NCI-H2081 treated with DMSO at 0.1 percent for 48 hours (cell line): Measurements from ENCODE around the gene OBI1.

Source experiments
- DNase-seq: peaks from one replicate; lab custom pipeline; 2025; lab: John Stamatoyannopoulos, UW

OBI1 gene

DNA sequence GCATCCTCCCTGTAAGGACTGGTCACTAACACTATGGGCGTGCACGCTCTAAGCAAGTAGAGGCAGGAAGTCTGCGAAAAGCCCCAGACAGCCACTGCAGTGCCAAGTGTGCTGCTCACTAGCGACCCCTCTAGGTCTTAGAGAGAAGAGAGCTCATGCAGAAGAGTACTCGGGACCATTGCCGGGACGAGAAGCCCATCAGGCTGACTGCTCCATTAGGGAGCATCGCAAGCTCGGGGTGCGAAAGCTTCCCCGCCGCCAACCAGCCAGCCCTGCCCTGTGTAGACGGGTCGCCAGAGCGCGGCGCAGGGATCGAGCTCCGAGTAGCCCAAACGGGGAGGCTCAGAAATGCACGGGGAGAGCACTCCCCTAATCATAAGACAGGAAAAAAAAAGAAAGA, 72.2 kb downstream of the OBI1 start:
- no peak for DNase-seq

DNA sequence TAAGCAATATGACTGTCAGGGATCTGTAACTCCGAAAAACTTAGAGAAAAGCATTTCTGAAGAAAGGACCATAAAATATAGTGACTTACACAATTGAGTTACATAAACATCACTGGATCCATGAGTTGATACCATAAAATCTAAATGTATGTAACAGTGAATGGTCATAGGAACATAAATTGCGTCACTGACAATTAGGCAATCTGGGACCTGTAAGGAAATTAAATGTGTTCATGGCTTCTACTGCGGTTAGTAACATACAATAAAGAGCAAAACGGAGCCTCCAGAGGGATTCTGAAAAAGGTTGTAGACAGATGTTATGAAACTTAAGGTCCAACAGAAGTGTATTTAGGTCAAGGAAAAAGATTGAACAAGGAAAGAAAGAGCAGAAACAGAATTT, 82.7 kb downstream of the OBI1 start:
- no peak for DNase-seq

DNA sequence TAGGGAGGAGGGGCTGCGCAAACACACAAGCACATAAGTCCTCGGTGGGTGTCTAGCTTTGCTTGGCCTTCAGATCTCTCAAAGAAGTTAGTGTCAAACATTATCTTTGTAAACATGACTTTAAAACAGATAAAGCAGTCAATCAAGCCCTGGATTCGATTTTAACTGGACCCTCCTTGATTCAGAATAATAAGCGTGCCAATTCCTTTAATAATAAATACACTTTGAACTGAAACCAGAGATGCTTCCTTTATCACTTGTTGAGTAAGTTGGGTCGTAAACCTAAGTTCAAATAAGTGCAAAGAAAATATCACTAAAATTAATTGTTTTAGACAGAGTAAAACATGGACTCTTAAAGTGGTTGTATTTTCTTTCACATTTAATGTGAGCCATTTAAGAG, 86.5 kb downstream of the OBI1 start:
- DNase-seq: no peak

DNA sequence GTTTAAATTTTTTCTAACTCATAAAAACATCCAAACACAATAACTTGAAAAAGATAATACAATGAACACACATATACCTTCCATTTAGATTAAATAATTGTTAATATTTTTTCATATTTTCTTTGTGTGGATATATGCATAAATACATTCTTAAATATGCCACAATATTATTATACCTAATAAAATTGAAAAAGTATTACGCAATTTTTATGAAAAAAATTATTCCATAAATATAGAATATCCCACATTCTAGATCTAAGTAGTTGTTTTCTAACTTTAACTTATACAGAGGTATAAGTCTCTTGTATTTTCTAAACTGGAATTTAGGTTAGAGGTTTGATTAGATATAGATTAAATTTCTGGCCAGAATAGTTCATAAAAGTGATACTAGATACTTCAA, 89.9 kb downstream of the OBI1 start:
- no peak for DNase-seq

DNA sequence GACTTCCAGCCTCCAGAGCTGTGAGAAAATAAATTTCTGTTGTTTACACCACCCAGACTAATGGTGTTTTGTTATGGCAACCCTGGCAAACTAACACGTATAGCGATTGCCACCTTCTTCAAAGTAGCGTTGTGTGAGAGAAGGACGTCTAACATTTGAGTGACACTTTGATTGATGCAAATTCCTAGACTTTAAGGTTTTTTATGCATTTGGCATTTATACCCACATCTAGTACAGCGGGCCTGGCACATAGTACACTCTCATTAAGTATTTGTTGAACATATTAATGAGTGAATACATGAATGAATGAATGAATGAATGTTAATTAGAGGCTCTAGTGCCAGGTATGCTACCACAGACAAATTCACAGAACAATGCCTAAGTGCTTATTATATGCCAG, 92.3 kb downstream of the OBI1 start:
- DNase-seq: no peak
